Mesodermal cell (in vitro differentiated cells): ENCODE data around the gene FSHB.

Experiments
- H3K27ac ChIP-seq: 2 replicates; pipeline ENCODE4 v1.7.0; 2013; ENCODE audit warnings: mild to moderate bottlenecking, low read depth, low read length, moderate library complexity; ENCODE audit not compliant: severe bottlenecking
- H3K36me3 ChIP-seq: 2 replicates; pipeline ENCODE4 v1.7.1; 2013; ENCODE audit warnings: mild to moderate bottlenecking, low read length, moderate library complexity; ENCODE audit not compliant: control insufficient read depth, insufficient read depth
- H3K4me1 ChIP-seq: one replicate; pipeline ENCODE4 v1.7.1; 2013; ENCODE audit warnings: mild to moderate bottlenecking, low read length; ENCODE audit not compliant: insufficient read depth, control insufficient read depth, poor library complexity, severe bottlenecking
- H3K4me3 ChIP-seq: 2 replicates; pipeline ENCODE4 v1.7.0; 2013; ENCODE audit warnings: low read length, control low read depth, mild to moderate bottlenecking; ENCODE audit not compliant: insufficient read depth, poor library complexity, severe bottlenecking; ENCODE audit errors: extremely low read depth
- H3K9me3 ChIP-seq: 2 replicates; pipeline ENCODE4 v1.7.1; 2013; ENCODE audit warnings: mild to moderate bottlenecking, low read length, moderate library complexity; ENCODE audit not compliant: control insufficient read depth
- WGBS, 2 experiments: methylation state at CpG; one replicate each; pipeline ENCODE4 v1.1.5; 2013; ENCODE audit warnings: missing lambda C conversion rate in 2 of 2; ENCODE audit not compliant: insufficient coverage in 2 of 2; 5-methylcytosine and 5-hydroxymethylcytosine counted together

The FSHB gene

DNA sequence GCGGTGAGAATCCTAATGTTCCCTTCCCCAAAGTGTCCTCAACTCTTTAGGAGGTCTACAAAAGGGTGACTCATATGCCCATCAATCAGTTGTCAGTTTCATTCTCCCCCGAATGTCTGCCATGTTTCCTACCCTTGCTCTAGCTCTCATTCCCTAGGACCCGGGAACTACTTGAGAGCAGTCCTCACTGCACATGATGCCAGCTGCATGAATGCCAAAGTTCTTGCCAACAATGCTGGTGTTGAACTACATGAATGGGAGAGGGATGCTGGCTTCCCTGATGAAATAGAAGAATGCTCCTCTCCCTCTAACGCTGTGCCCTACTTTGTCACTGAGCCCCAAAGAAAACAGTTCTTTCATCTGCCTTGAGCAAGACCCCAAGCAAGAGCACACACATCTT is 12.5 kb upstream of the FSHB start:
- H3K9me3 ChIP-seq, result no peaks in the 10 kb centered on the region
- no peaks in the 10 kb centered on the region for H3K36me3 ChIP-seq
- H3K4me1 ChIP-seq, result peaks cover 11% of the 10 kb centered on the region
- H3K4me3 ChIP-seq, result no peak overlapping the region
- no peak overlapping the region for H3K27ac ChIP-seq
- 87 to 89% methylated on average over 2 of the region's 4 CpGs for WGBS, 2 experiments

DNA sequence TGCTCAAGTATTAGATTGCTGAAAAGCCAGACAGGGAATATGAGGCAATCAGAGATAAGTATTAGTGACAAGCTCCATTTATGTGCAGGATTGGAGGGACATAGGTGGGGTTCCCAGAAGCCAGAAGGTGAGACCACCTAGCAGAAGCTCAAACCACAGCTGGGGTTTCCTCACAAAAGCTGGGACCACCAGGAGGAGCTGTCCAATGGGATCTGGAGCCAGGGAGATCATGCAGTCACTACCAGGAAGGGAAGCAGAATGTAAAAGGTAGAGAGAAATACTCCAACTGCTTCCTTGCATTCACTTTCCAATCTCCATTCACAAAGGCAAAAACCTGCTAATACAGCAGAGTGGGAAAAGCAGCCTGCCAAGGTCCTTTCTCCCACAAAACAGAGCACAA is 5.2 kb upstream of the FSHB start:
- Histone ChIP-seq H3K4me3 (no peak overlapping the region), H3K4me1 (no peaks in the 10 kb centered on the region), H3K36me3 (no peaks in the 10 kb centered on the region), H3K27ac (no peak overlapping the region), H3K9me3 (no peaks in the 10 kb centered on the region)

DNA sequence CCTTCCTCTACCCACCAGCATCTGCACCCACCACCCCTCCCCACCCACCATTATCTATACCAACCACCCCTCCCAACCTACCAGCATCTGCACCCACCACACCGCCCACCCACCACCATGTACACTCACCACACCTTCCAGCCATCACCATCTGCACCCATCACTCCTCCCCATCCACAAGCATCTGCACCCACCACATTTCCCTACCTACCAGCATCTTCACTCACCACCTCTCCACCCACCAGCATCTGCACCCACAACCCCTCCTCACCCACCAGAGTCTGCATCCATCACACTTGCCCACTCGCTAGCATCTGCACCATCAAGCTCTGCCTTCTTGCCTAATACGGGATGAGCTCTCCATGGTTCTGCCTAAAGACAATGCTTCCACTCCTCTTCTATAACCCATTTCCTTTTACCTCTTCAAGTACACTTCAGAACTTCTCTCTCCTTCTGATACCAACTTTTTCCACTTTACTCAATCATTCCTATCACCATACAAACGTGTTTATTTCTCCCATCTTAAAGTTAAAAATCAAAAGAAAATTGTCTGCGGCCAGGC is 2.4 kb upstream of the FSHB start:
- no peaks in the 10 kb centered on the region for H3K36me3 ChIP-seq
- no peaks in the 10 kb centered on the region for H3K4me1 ChIP-seq
- H3K4me3 ChIP-seq, result no peak overlapping the region
- 77 to 80% methylated on average over 3 to 4 of the region's 5 CpGs for WGBS, 2 experiments
- H3K9me3 ChIP-seq, result no peaks in the 10 kb centered on the region
- H3K27ac ChIP-seq, result no peak overlapping the region

- H3K9me3 ChIP-seq, result no peaks in the 10 kb centered on the region
- no peak overlapping the region for H3K4me3 ChIP-seq
- 71 to 100% methylated on average over 1 of the region's 2 CpGs for WGBS, 2 experiments
- no peaks in the 10 kb centered on the region for H3K36me3 ChIP-seq
- H3K4me1 ChIP-seq, result peaks cover 13% of the 10 kb centered on the region
- H3K27ac ChIP-seq, result no peak overlapping the region
Observed at GRCh38 chr11:30239025-30239424, 8.2 kb downstream of the FSHB start.

DNA sequence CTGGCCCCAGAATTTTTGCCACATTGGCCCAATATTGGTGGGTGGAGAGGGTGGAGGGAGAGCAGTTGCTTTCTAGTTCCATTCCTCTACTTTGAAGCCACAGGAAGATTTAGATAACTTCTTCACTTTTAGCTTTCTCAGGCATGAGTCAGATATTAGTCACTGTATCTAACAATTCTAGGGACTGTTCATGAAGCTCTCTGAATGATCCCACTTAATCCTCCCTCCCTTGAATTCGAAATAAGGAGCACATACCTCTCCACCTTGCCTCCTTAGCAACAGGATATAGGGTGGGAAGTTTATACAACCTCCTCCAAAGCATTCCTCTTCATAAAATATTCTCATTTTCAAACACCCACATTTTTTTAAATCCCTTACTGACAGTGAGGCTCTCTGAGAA is 13.5 kb downstream of the FSHB start:
- H3K9me3 ChIP-seq, result no peaks in the 10 kb centered on the region
- peak overlapping the region; percentile 83 for H3K27ac ChIP-seq
- H3K4me1 ChIP-seq, result peaks cover 34% of the 10 kb centered on the region
- no peak overlapping the region for H3K4me3 ChIP-seq
- no CpG with 5 or more reads among the region's 1 CpG for WGBS, 2 experiments
- H3K36me3 ChIP-seq, result no peaks in the 10 kb centered on the region

- 100% methylated on average over 1 of the region's 2 CpGs; no CpG with 5 or more reads in 1 of the 2 experiments for WGBS, 2 experiments
Observed at GRCh38 chr11:30245621-30246020, 14.8 kb downstream of the FSHB start.

DNA sequence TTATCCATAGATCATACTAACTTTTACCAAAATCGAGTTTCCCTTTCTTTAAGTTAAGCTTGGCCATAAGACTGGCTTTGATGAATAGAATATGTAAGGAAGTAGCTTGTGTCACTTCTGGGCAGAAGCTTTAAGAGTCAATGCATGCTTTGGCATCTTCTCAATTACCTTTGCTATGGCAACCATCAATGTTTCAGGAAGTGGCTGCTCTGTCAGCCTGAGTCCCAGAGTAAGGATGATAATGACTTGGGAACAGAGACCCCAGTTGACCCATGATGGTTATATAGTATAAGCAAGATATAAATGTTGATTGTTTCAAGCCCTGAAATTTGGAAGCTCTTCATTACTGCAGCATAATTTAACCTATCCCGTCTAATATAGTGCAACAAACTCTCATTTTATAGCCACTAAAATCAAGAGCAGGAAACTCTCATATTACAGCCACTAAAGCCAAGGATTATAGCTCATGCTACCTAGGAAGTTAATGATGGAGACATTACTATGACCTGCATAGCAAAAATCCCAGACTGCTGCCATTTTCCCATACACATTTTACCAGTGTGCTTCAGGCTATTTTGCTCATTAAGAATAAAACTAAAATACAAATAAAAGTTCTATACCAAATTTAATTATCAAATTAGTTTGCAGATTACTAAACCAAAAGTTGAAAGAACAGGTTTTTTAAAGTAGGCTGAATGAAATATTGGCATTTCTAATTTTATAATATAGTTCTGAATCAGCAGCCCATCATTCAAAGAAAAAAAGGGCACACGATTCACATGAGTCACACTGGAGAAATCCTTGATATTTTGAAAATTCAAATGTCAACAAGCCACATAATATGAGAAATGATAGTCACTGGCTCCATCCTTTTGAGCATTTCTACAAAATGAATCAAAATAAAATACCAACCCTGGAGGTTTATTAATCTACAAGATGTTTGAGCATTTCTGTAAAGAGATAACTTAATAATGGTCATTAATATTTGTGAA is 23.8 kb downstream of the FSHB start:
- Histone ChIP-seq H3K4me1 (peaks cover 5% of the 10 kb centered on the region), H3K36me3 (no peaks in the 10 kb centered on the region), H3K27ac (no peak overlapping the region), H3K9me3 (no peaks in the 10 kb centered on the region), H3K4me3 (no peak overlapping the region)
- 73 to 100% methylated on average over 1 to 2 of the region's 3 CpGs for WGBS, 2 experiments

More at GRCh38 chr11:30245621-30246020, 14.8 kb downstream of the FSHB start:
- no peaks in the 10 kb centered on the region for H3K36me3 ChIP-seq
- peaks cover 34% of the 10 kb centered on the region for H3K4me1 ChIP-seq
- H3K9me3 ChIP-seq, result no peaks in the 10 kb centered on the region
- no peak overlapping the region for H3K4me3 ChIP-seq
- no peak overlapping the region for H3K27ac ChIP-seq

DNA sequence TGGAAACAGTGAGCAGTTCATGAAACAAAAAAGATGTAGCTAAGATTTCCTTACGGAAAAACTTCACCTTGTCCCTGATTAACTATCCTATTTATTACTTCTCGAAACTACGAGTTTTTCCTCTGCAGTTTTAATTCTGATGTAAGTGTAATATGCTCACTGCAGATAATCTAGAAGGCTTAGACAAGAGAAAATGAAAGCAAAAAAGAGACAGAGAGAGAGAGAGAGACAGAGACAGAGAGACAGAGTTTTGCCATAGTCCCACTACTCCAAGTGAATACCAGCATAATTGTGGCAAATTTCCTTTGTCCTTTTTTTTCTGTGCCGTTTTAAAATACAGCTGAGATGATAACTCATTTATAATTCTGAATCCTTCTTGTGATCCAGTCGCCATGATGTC is 24.8 kb downstream of the FSHB start:
- Histone ChIP-seq H3K4me3 (no peak overlapping the region), H3K9me3 (no peaks in the 10 kb centered on the region), H3K36me3 (no peaks in the 10 kb centered on the region), H3K4me1 (peaks cover 5% of the 10 kb centered on the region), H3K27ac (no peak overlapping the region)
- WGBS, 2 experiments, result 100% methylated on average over 1 of the region's 5 CpGs

GRCh38 chr11:30257058-30257457 is 26.2 kb downstream of the FSHB start:
- Histone ChIP-seq H3K36me3 (no peaks in the 10 kb centered on the region), H3K9me3 (no peaks in the 10 kb centered on the region), H3K27ac (no peak overlapping the region), H3K4me1 (peaks cover 5% of the 10 kb centered on the region), H3K4me3 (no peak overlapping the region)
- 57 to 100% methylated on average over 1 of the region's 3 CpGs for WGBS, 2 experiments

GRCh38 chr11:30258679-30259078 is 27.9 kb downstream of the FSHB start:
- H3K9me3 ChIP-seq, result no peaks in the 10 kb centered on the region
- H3K27ac ChIP-seq, result no peak overlapping the region
- H3K4me1 ChIP-seq, result peaks cover 5% of the 10 kb centered on the region
- 50% methylated on average over 1 of the region's 1 CpG; no CpG with 5 or more reads in 1 of the 2 experiments for WGBS, 2 experiments
- H3K36me3 ChIP-seq, result no peaks in the 10 kb centered on the region
- no peak overlapping the region for H3K4me3 ChIP-seq

DNA sequence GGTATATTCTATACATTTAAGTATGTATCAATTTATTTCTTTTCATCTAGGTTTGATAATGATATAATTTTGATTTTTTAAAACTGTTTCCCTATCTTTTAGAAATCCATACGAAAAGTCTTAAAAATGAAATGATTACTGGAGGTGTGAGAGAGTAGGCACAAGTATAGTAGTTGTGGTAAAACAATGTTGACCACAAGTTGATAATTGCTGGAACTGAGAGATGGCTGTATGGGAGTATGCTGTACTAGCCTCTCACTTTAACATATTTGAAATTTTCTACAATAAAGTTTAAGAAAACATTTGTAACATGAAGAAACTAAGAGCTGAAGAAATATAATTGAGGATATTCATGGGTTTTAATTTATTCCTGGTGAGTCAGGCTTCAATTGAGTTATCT is 30.0 kb downstream of the FSHB start:
- Histone ChIP-seq H3K36me3 (no peaks in the 10 kb centered on the region), H3K4me1 (no peaks in the 10 kb centered on the region), H3K4me3 (no peak overlapping the region), H3K27ac (no peak overlapping the region), H3K9me3 (no peaks in the 10 kb centered on the region)
- WGBS, 2 experiments, result no CpG with 5 or more reads among the region's 1 CpG
